Peyer's patch (tissue), 4 donors: Measurements from ENCODE around the gene BCR. TPM values are rescaled to one million over a fixed set of nuclear protein-coding genes. Genes with fewer than 3 reads are reported as not detected.
A peak's percentile ranks its signal among the peaks of the same experiment; 100 is the strongest.

ENCODE experiments used
- DNase-seq, 3 donors: peaks; one replicate each; pipeline ENCODE4 v3.0.0-alpha.2; 2017 to 2019
- H3K27ac ChIP-seq, 4 donors: fragments of 200-600 bp; sonication (generic); one replicate each; pipeline ENCODE4 v1.5.1; 2016 to 2019
- H3K27me3 ChIP-seq, 2 donors: fragments of 200-600 bp; sonication (generic); one replicate each; pipeline ENCODE4 v1.5.1; 2019
- H3K36me3 ChIP-seq, 3 donors: fragments of 200-600 bp; sonication (generic); one replicate each; pipeline ENCODE4 v1.5.1; 2016 to 2019
- H3K4me1 ChIP-seq, 4 donors: fragments of 200-600 bp; sonication (generic); one replicate each; pipeline ENCODE4 v1.5.1; 2016 to 2019
- H3K4me3 ChIP-seq, 4 donors: fragments of 200-600 bp; sonication (generic); 1 replicate in 3 of 4; 2 replicates in 1 of 4; pipeline ENCODE4 v1.5.1; 2016 to 2019; ENCODE audit warnings: mild to moderate bottlenecking in 1 of 4
- H3K9me3 ChIP-seq, 4 donors: fragments of 200-600 bp; sonication (generic); one replicate each; pipeline ENCODE4 v1.5.1; 2016 to 2019; ENCODE audit warnings: mild to moderate bottlenecking in 1 of 4
- CTCF ChIP-seq, 6 experiments: fragments of 450-650 bp in 4 of 6; fragments of 200-600 bp in 2 of 6; sonication (generic) in 1 of 6; IDR thresholded peaks; one replicate each; pipeline ENCODE4 v1.5.1; 2017 to 2019; ENCODE audit warnings: antibody characterized with exemption in 6 of 6, mild to moderate bottlenecking in 3 of 6, moderate library complexity in 1 of 6
- POLR2A ChIP-seq, 2 donors: fragments of 450-650 bp; IDR thresholded peaks; one replicate each; pipeline ENCODE4 v1.5.1; 2017; ENCODE audit warnings: antibody characterized with exemption in 2 of 2, mild to moderate bottlenecking in 2 of 2, moderate library complexity in 2 of 2
- total RNA-seq, 4 donors: library from RNA; depleted of rRNA; stranded (reverse); fragments of >200 nt; gene quantifications; one replicate each; pipeline ENCODE4 v1.1.0, GENCODE V29; 2016

The BCR gene
- total RNA-seq, 4 donors from 2014 or later, result 55.8 to 86.9 (median 66.1) TPM

GRCh38 chr22:23236026-23236425 is 55.7 kb downstream of the BCR start:
- Histone ChIP-seq H3K4me1 (peaks cover 0 to 14% (median 0%) of the 10 kb centered on the region in 4 donors), H3K4me3 (no peak overlapping the region), H3K9me3 (no peaks in the 10 kb centered on the region), H3K27ac (no peak overlapping the region), H3K36me3 (no peaks in the 10 kb centered on the region), H3K27me3 (no peaks in the 10 kb centered on the region)
- DNase-seq, result no peak
- TF ChIP-seq CTCF (IDR thresholded peaks at IDR 0.05) (no peak), POLR2A (IDR thresholded peaks at IDR 0.05) (no peak)

- H3K36me3 ChIP-seq, result no peaks in the 10 kb centered on the region
- H3K27ac ChIP-seq, result no peak overlapping the region
- no peak for DNase-seq
- H3K9me3 ChIP-seq, result no peaks in the 10 kb centered on the region
- peaks cover 0 to 14% (median 0%) of the 10 kb centered on the region in 4 donors for H3K4me1 ChIP-seq
- TF ChIP-seq CTCF (IDR thresholded peaks at IDR 0.05) (no peak), POLR2A (IDR thresholded peaks at IDR 0.05) (no peak)
- no peaks in the 10 kb centered on the region for H3K27me3 ChIP-seq
- no peak overlapping the region for H3K4me3 ChIP-seq
Measured at GRCh38 chr22:23236440-23237184, 56.3 kb downstream of the BCR start.

GRCh38 chr22:23237201-23237798 is 57.0 kb downstream of the BCR start:
- TF ChIP-seq POLR2A (IDR thresholded peaks at IDR 0.05), result no peak
- TF ChIP-seq CTCF (IDR thresholded peaks at IDR 0.05), result no peak
- no peak for DNase-seq

GRCh38 chr22:23237841-23238240 is 57.5 kb downstream of the BCR start:
- Histone ChIP-seq H3K27me3 (no peaks in the 10 kb centered on the region), H3K4me1 (peaks cover 0 to 14% (median 0%) of the 10 kb centered on the region in 4 donors)
- no peak for DNase-seq

More at GRCh38 chr22:23237201-23237798, 57.0 kb downstream of the BCR start:
- H3K9me3 ChIP-seq, result no peaks in the 10 kb centered on the region
- H3K27ac ChIP-seq, result peak overlapping the region in 1 of 4 donors; percentile 25
- no peak overlapping the region for H3K4me3 ChIP-seq
- H3K4me1 ChIP-seq, result peaks cover 0 to 14% (median 0%) of the 10 kb centered on the region in 4 donors
- no peaks in the 10 kb centered on the region for H3K36me3 ChIP-seq
- H3K27me3 ChIP-seq, result no peaks in the 10 kb centered on the region

GRCh38 chr22:23238707-23239106 is 58.4 kb downstream of the BCR start:
- peaks cover 0 to 14% (median 0%) of the 10 kb centered on the region in 4 donors for H3K4me1 ChIP-seq
- TF ChIP-seq CTCF (IDR thresholded peaks at IDR 0.05), result no peak
- no peak for TF ChIP-seq POLR2A (IDR thresholded peaks at IDR 0.05)
- DNase-seq, result no peak

More at GRCh38 chr22:23237841-23238240, 57.5 kb downstream of the BCR start:
- TF ChIP-seq POLR2A (IDR thresholded peaks at IDR 0.05) (no peak), CTCF (IDR thresholded peaks at IDR 0.05) (no peak)
- no peaks in the 10 kb centered on the region for H3K9me3 ChIP-seq
- no peaks in the 10 kb centered on the region for H3K36me3 ChIP-seq
- H3K4me3 ChIP-seq, result no peak overlapping the region
- peak overlapping the region in 1 of 4 donors; percentile 25 for H3K27ac ChIP-seq

More at GRCh38 chr22:23238707-23239106, 58.4 kb downstream of the BCR start:
- Histone ChIP-seq H3K36me3 (no peaks in the 10 kb centered on the region), H3K4me3 (no peak overlapping the region), H3K9me3 (no peaks in the 10 kb centered on the region), H3K27me3 (no peaks in the 10 kb centered on the region), H3K27ac (no peak overlapping the region)
